ENCODE measurements around the gene RBMS1.

- TF ChIP-seq CTCF (conservative IDR thresholded peaks at IDR 0.05; ENCODE audit: low read depth in 2 of 2): no peak
- no peak for TF ChIP-seq POLR2AphosphoS5 (IDR thresholded peaks at IDR 0.05; ENCODE audit: low read depth)
- TF ChIP-seq JUNB (IDR thresholded peaks at IDR 0.05; ENCODE audit: unreplicated experiment): no peak
- TF ChIP-seq EZH2 (IDR thresholded peaks at IDR 0.05; ENCODE audit: low read depth, unreplicated experiment): no peak
- no peak for TF ChIP-seq EZH2phosphoT487 (IDR thresholded peaks at IDR 0.05; ENCODE audit: unreplicated experiment)
Observed at GRCh38 chr2:160242893-160243564, 250.6 kb downstream of the RBMS1 start.

Data from GM23338 (cell line).